ENCODE measurements around the gene STAB2. TPM values are rescaled to one million over a fixed set of nuclear protein-coding genes. Genes with fewer than 3 reads are reported as not detected.
A peak's percentile ranks its signal among the peaks of the same experiment; 100 is the strongest.

Gene STAB2
- total RNA-seq, 1 donor from 2014 or later = not detected

- Mint-ChIP-seq H3K9me3 (peaks cover 13% of the 10 kb centered on the region), H3K4me3 (peak overlapping the region; percentile 62), H3K27me3 (ENCODE audit: insufficient read depth, low read depth) (peaks cover 2% of the 10 kb centered on the region), H3K36me3 (no peaks in the 10 kb centered on the region), H3K4me1 (peaks cover 18% of the 10 kb centered on the region), H3K27ac (no peak overlapping the region)
- Histone ChIP-seq H3K9me3 (ENCODE audit: low read depth) (peaks cover 5% of the 10 kb centered on the region), H3K9ac (no peak overlapping the region), H2AFZ (replicated peaks) (no peak overlapping the region), H4K20me1 (ENCODE audit: low read depth) (no peaks in the 10 kb centered on the region), H3K4me1 (peaks cover 22% of the 10 kb centered on the region), H3K27ac (no peak overlapping the region), H3K4me2 (peak overlapping the region; percentile 63), H3K4me3 (peak overlapping the region; percentile 23), H3K79me2 (ENCODE audit: low read depth) (no peaks in the 10 kb centered on the region), H3K27me3 (peaks cover 7% of the 10 kb centered on the region), H3F3A (ENCODE audit: low read depth) (peaks cover 16% of the 10 kb centered on the region), H3K36me3 (no peaks in the 10 kb centered on the region)
- peak; percentile 94 for DNase-seq (ENCODE audit: low spot score)
- TF ChIP-seq EZH2 (IDR thresholded peaks at IDR 0.05) (no peak), EZH2phosphoT487 (IDR thresholded peaks at IDR 0.05) (no peak)
- TF ChIP-seq, protein P1, sequence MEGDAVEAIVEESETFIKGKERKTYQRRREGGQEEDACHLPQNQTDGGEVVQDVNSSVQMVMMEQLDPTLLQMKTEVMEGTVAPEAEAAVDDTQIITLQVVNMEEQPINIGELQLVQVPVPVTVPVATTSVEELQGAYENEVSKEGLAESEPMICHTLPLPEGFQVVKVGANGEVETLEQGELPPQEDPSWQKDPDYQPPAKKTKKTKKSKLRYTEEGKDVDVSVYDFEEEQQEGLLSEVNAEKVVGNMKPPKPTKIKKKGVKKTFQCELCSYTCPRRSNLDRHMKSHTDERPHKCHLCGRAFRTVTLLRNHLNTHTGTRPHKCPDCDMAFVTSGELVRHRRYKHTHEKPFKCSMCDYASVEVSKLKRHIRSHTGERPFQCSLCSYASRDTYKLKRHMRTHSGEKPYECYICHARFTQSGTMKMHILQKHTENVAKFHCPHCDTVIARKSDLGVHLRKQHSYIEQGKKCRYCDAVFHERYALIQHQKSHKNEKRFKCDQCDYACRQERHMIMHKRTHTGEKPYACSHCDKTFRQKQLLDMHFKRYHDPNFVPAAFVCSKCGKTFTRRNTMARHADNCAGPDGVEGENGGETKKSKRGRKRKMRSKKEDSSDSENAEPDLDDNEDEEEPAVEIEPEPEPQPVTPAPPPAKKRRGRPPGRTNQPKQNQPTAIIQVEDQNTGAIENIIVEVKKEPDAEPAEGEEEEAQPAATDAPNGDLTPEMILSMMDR (IDR thresholded peaks at IDR 0.05) = peak; percentile 30
Observed at GRCh38 chr12:103571286-103571685, 15.8 kb upstream of the STAB2 start.

DNA sequence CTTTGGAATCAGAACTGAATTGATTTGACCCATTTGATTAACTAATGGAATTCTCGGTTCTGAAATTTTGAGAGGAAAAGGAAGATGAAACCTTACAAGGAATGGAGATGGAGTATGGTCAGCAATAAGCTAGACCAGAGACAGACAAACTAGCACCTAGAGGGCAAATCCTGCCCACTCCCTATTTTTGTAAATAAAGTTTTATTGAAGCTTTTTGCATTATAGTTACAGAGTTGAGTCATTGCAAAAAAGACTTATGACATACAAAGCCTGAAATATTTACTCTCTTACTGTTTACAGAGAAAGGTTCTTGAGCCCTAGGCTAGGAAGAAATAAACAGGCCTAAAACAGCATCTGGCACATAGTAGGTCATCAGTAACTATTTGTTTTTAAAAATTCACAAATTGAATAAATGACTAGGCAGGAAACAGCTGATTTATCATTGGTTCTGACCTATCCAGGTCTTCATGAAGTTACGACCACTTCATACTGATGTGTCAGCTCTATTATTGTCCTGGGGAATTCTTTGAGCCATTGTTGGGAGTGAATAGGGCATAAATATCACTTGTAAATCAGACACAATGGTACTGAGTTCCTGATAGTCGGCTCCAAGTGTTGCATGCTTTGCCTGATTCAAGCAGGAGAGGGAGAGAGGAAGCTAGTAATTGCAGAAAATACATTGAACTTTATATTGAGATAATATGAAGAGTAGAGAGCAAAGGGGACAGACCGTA, 14.6 kb upstream of the STAB2 start:
- Histone ChIP-seq H3K4me3 (no peak overlapping the region), H3K27me3 (peaks cover 7% of the 10 kb centered on the region), H3K4me2 (no peak overlapping the region), H3K9me3 (ENCODE audit: low read depth) (no peaks in the 10 kb centered on the region), H3K27ac (no peak overlapping the region), H3K79me2 (ENCODE audit: low read depth) (no peaks in the 10 kb centered on the region), H3K9ac (no peak overlapping the region), H3K36me3 (no peaks in the 10 kb centered on the region), H3K4me1 (peaks cover 22% of the 10 kb centered on the region), H2AFZ (replicated peaks) (no peak overlapping the region), H4K20me1 (ENCODE audit: low read depth) (no peaks in the 10 kb centered on the region), H3F3A (ENCODE audit: low read depth) (peaks cover 16% of the 10 kb centered on the region)
- no peaks in the 10 kb centered on the region for H3K36me3 Mint-ChIP-seq
- no peak overlapping the region for H3K27ac Mint-ChIP-seq
- H3K9me3 Mint-ChIP-seq = peaks cover 4% of the 10 kb centered on the region
- peaks cover 2% of the 10 kb centered on the region for H3K27me3 Mint-ChIP-seq (ENCODE audit: insufficient read depth, low read depth)
- DNase-seq (ENCODE audit: low spot score) = peak; percentile 21
- peaks cover 18% of the 10 kb centered on the region for H3K4me1 Mint-ChIP-seq
- no peak for TF ChIP-seq EZH2phosphoT487 (IDR thresholded peaks at IDR 0.05)
- TF ChIP-seq, protein P1 (IDR thresholded peaks at IDR 0.05) = no peak
- TF ChIP-seq EZH2 (IDR thresholded peaks at IDR 0.05) = no peak
- no peak overlapping the region for H3K4me3 Mint-ChIP-seq

GRCh38 chr12:103573185-103573584, 13.9 kb upstream of the STAB2 start:
- no peak overlapping the region for H3K4me3 Mint-ChIP-seq
- H4K20me1 ChIP-seq (ENCODE audit: low read depth) = no peaks in the 10 kb centered on the region
- peaks cover 16% of the 10 kb centered on the region for H3F3A ChIP-seq (ENCODE audit: low read depth)
- peaks cover 7% of the 10 kb centered on the region for H3K27me3 ChIP-seq
- H3K36me3 ChIP-seq = no peaks in the 10 kb centered on the region
- H3K9me3 Mint-ChIP-seq = peaks cover 4% of the 10 kb centered on the region
- H3K4me3 ChIP-seq = no peak overlapping the region
- no peak overlapping the region for H2AFZ ChIP-seq (replicated peaks)
- no peak overlapping the region for H3K4me2 ChIP-seq
- H3K27ac Mint-ChIP-seq = no peak overlapping the region
- no peaks in the 10 kb centered on the region for H3K36me3 Mint-ChIP-seq
- no peak for DNase-seq (ENCODE audit: low spot score)
- no peak for TF ChIP-seq EZH2phosphoT487 (IDR thresholded peaks at IDR 0.05)
- TF ChIP-seq, protein P1 (IDR thresholded peaks at IDR 0.05) = no peak
- TF ChIP-seq EZH2 (IDR thresholded peaks at IDR 0.05) = no peak
- peaks cover 18% of the 10 kb centered on the region for H3K4me1 Mint-ChIP-seq
- H3K9ac ChIP-seq = no peak overlapping the region
- H3K27ac ChIP-seq = no peak overlapping the region
- H3K4me1 ChIP-seq = peaks cover 22% of the 10 kb centered on the region
- H3K79me2 ChIP-seq (ENCODE audit: low read depth) = no peaks in the 10 kb centered on the region
- peaks cover 2% of the 10 kb centered on the region for H3K27me3 Mint-ChIP-seq (ENCODE audit: insufficient read depth, low read depth)
- H3K9me3 ChIP-seq (ENCODE audit: low read depth) = no peaks in the 10 kb centered on the region

Data from neural progenitor cell (in vitro differentiated cells).